Muscle layer of duodenum (tissue), 2 donors: ENCODE results near the gene MADD.

Source experiments
- H3K27ac ChIP-seq: one replicate; pipeline ENCODE4 v1.7.0; 2013; ENCODE audit warnings: mild to moderate bottlenecking, low read length
- H3K27me3 ChIP-seq: one replicate; pipeline ENCODE4 v1.7.0; 2013; ENCODE audit warnings: low read depth, mild to moderate bottlenecking, control low read depth, low read length
- H3K36me3 ChIP-seq, 2 donors: one replicate each; pipeline ENCODE4 v1.7.0; 2013; ENCODE audit warnings: low read length in 2 of 2, control low read depth in 1 of 2, mild to moderate bottlenecking in 1 of 2; ENCODE audit not compliant: insufficient read depth in 2 of 2, control insufficient read depth in 1 of 2
- H3K4me1 ChIP-seq, 2 donors: one replicate each; pipeline ENCODE4 v1.7.0; 2013; ENCODE audit warnings: low read length in 2 of 2, mild to moderate bottlenecking in 2 of 2, control low read depth in 1 of 2, moderate library complexity in 1 of 2; ENCODE audit not compliant: insufficient read depth in 2 of 2, control insufficient read depth in 1 of 2
- H3K4me3 ChIP-seq, 2 donors: one replicate each; pipeline ENCODE4 v1.7.0; 2013; ENCODE audit warnings: low read length in 2 of 2, low read depth in 1 of 2, mild to moderate bottlenecking in 1 of 2
- H3K9me3 ChIP-seq, 2 donors: one replicate each; pipeline ENCODE4 v1.7.0; 2013; ENCODE audit warnings: low read length in 2 of 2, control low read depth in 1 of 2, mild to moderate bottlenecking in 1 of 2; ENCODE audit not compliant: control insufficient read depth in 1 of 2
- donor health status: healthy.

Gene MADD

GRCh38 chr11:47253660-47254059 is 16.3 kb upstream of the MADD start:
- H3K4me1 ChIP-seq = peaks cover 29 to 44% of the 10 kb centered on the region in 2 donors
- peak overlapping the region; percentile 85 for H3K27ac ChIP-seq
- no peaks in the 10 kb centered on the region for H3K27me3 ChIP-seq
- H3K4me3 ChIP-seq = no peak overlapping the region
- no peaks in the 10 kb centered on the region for H3K9me3 ChIP-seq
- H3K36me3 ChIP-seq = no peaks in the 10 kb centered on the region

GRCh38 chr11:47254386-47254785 is 15.5 kb upstream of the MADD start:
- Histone ChIP-seq H3K4me3 (no peak overlapping the region), H3K9me3 (no peaks in the 10 kb centered on the region), H3K4me1 (peaks cover 29 to 48% of the 10 kb centered on the region in 2 donors), H3K27me3 (no peaks in the 10 kb centered on the region), H3K27ac (peak overlapping the region; percentile 85), H3K36me3 (no peaks in the 10 kb centered on the region)

GRCh38 chr11:47256374-47256773 is 13.6 kb upstream of the MADD start:
- Histone ChIP-seq H3K9me3 (no peaks in the 10 kb centered on the region), H3K4me1 (peaks cover 27 to 50% of the 10 kb centered on the region in 2 donors), H3K27me3 (no peaks in the 10 kb centered on the region), H3K4me3 (no peak overlapping the region), H3K36me3 (no peaks in the 10 kb centered on the region), H3K27ac (no peak overlapping the region)

- Histone ChIP-seq H3K9me3 (no peaks in the 10 kb centered on the region), H3K27ac (peak overlapping the region; percentile 80), H3K4me1 (peaks cover 27 to 50% of the 10 kb centered on the region in 2 donors), H3K4me3 (peak overlapping the region; percentile 48 to 66), H3K36me3 (no peaks in the 10 kb centered on the region), H3K27me3 (no peaks in the 10 kb centered on the region)
Measured at GRCh38 chr11:47257177-47257516, 12.8 kb upstream of the MADD start.

- Histone ChIP-seq H3K27me3 (no peaks in the 10 kb centered on the region), H3K27ac (peak within 1 kb of the TSS; percentile 80), H3K36me3 (no peaks in the 10 kb centered on the region), H3K4me3 (peak within 1 kb of the TSS; percentile 48 to 66), H3K9me3 (no peaks in the 10 kb centered on the region), H3K4me1 (peaks cover 27 to 50% of the 10 kb centered on the region in 2 donors)
Measured at GRCh38 chr11:47257517-47258316, 12.2 kb upstream of the MADD start, which contains the start of gene NR1H3. Gene NR1H3, plus strand, starts transcription at chr11:47257996. Its CDS starts 1,221 bp downstream, at chr11:47259217.

- Histone ChIP-seq H3K9me3 (no peaks in the 10 kb centered on the region), H3K36me3 (no peaks in the 10 kb centered on the region), H3K27me3 (no peaks in the 10 kb centered on the region), H3K4me3 (peak overlapping the region; percentile 48 to 66), H3K27ac (peak overlapping the region; percentile 80), H3K4me1 (peaks cover 27 to 50% of the 10 kb centered on the region in 2 donors)
Measured at GRCh38 chr11:47258317-47258902, 11.5 kb upstream of the MADD start.

GRCh38 chr11:47259232-47259977 is 10.5 kb upstream of the MADD start:
- Histone ChIP-seq H3K27ac (no peak overlapping the region), H3K9me3 (no peaks in the 10 kb centered on the region), H3K27me3 (no peaks in the 10 kb centered on the region), H3K4me3 (no peak overlapping the region), H3K36me3 (no peaks in the 10 kb centered on the region), H3K4me1 (peaks cover 19 to 44% of the 10 kb centered on the region in 2 donors)

GRCh38 chr11:47260366-47260765 is 9.6 kb upstream of the MADD start:
- Histone ChIP-seq H3K4me1 (peaks cover 19 to 39% of the 10 kb centered on the region in 2 donors), H3K36me3 (no peaks in the 10 kb centered on the region), H3K9me3 (no peaks in the 10 kb centered on the region), H3K27ac (no peak overlapping the region), H3K4me3 (no peak overlapping the region), H3K27me3 (no peaks in the 10 kb centered on the region)

GRCh38 chr11:47261291-47261800 is 8.6 kb upstream of the MADD start:
- Histone ChIP-seq H3K9me3 (no peaks in the 10 kb centered on the region), H3K4me1 (peaks cover 19 to 35% of the 10 kb centered on the region in 2 donors), H3K27ac (no peak overlapping the region), H3K27me3 (no peaks in the 10 kb centered on the region), H3K36me3 (no peaks in the 10 kb centered on the region), H3K4me3 (no peak overlapping the region)

- no peak overlapping the region for H3K4me3 ChIP-seq
- no peak overlapping the region for H3K27ac ChIP-seq
- H3K9me3 ChIP-seq = no peaks in the 10 kb centered on the region
- peaks cover 10 to 25% of the 10 kb centered on the region in 2 donors for H3K4me1 ChIP-seq
- H3K36me3 ChIP-seq = no peaks in the 10 kb centered on the region
- no peaks in the 10 kb centered on the region for H3K27me3 ChIP-seq
Measured at GRCh38 chr11:47264119-47264518, 5.8 kb upstream of the MADD start.

GRCh38 chr11:47264521-47264920 is 5.4 kb upstream of the MADD start:
- Histone ChIP-seq H3K4me1 (peaks cover 8 to 21% of the 10 kb centered on the region in 2 donors), H3K36me3 (no peaks in the 10 kb centered on the region), H3K27ac (no peak overlapping the region), H3K27me3 (no peaks in the 10 kb centered on the region), H3K9me3 (no peaks in the 10 kb centered on the region), H3K4me3 (no peak overlapping the region)
